HG02938 (cell line): ENCODE data around the gene SURF2.
"Not testable (repeated sequence)": the region's sequence is repeated elsewhere in the genome, so short reads cannot be mapped to it uniquely, and the experiment has no call there.

Experiments
- ATAC-seq: cut with Tn5 transposase; IDR thresholded peaks from one replicate; pipeline ENCODE4 v1.9.1; 2021; ENCODE audit warnings: mild to moderate bottlenecking, moderate library complexity; ENCODE audit not compliant: unreplicated experiment

SURF2 gene

GRCh38 chr9:133375724-133376654 is 19.6 kb downstream of the SURF2 start, which contains the start of the genes STKLD1 and SURF4:
Gene STKLD1 (plus strand): TSS chr9:133376366. CDS start chr9:133376474, 108 bp downstream.
Gene SURF4 (minus strand): TSS chr9:133376060. CDS start chr9:133375969, 91 bp downstream.
- peak; percentile 78 for ATAC-seq

GRCh38 chr9:133377280-133377679 is 20.9 kb downstream of the SURF2 start:
- not testable (repeated sequence) for ATAC-seq

GRCh38 chr9:133377721-133378216 is 21.4 kb downstream of the SURF2 start:
- no peak for ATAC-seq

GRCh38 chr9:133378408-133378962 is 22.1 kb downstream of the SURF2 start:
- no peak for ATAC-seq

- ATAC-seq: no peak
These were observed 23.1 kb downstream of the SURF2 start for GRCh38 chr9:133379153-133380086.

- no peak for ATAC-seq
These were observed 24.4 kb downstream of the SURF2 start for GRCh38 chr9:133380734-133381133.

DNA sequence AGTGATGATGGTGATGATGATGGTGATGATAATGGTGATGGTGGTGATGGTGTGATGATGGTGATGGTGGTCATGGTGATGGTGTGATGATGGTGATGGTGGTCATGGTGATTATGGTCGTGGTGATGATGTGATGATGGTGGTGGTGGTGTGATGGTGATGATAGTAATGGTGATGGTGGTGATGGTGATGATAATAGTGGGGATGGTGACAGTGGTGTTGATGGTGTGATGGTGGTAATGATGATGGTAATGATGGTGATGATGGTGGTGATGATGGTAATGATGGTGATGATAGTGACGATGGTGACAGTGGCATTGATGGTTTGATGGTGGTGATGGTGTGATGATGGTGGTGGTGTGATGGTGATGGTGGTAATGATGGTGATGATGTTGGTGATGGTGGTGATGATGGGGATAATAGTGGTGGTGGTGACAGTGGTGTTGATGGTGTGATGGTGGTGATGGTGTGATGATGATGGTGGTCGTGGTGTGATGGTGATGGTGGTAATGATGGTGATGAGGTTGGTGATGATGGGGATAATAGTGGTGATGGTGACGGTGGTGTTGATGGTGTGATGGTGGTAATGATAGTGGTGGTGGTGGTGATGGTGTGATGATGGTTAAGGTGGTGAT is 26.3 kb downstream of the SURF2 start:
- ATAC-seq: no peak

GRCh38 chr9:133383438-133383837 is 27.1 kb downstream of the SURF2 start:
- no peak for ATAC-seq

DNA sequence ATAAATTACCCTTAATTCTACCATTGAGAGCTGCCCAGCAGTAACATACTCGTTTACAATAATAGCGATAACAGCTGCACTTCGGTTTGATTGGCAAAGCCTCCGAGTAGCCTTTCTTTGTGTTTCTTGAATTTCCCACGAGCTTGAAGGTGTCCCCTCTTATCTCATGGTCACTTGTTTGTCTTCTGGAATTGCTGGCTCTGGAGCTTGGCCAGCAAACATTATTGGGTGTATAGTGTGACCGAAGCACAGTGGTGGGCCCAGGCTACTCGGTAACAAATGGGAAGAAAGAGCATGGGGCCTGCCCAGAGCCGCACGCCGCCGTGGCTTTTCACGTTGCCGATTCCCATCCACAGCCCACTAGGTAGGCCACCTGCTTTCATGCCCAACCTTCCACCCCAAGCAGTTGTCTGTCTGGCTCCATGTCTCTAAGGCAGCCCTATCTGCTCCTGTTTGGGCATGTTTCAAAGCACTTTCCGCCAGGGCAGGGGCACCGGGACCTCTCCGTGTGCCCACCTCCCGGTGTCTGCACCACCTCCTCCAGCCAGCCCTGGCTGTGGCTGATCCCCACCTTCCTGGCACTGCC is 28.5 kb downstream of the SURF2 start:
- no peak for ATAC-seq

DNA sequence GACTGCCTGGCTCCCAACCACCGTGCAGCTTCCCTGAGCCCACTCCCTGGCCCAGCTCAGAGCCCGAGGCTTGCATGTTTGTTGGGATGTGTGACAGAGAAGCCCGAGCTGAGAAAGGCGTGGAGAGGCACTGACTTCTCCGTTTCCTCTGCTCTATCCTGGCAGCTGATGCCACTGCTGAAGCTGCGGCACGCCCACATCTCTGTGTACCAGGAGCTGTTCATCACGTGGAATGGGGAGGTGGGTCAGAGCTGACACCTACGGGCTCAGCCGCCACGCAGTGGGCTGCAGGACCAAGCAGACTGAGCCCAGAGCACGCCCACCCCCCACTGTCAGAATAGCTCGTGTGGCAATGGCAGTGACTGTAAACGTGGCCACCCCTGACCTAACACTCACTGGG is 29.1 kb downstream of the SURF2 start:
- no peak for ATAC-seq

DNA sequence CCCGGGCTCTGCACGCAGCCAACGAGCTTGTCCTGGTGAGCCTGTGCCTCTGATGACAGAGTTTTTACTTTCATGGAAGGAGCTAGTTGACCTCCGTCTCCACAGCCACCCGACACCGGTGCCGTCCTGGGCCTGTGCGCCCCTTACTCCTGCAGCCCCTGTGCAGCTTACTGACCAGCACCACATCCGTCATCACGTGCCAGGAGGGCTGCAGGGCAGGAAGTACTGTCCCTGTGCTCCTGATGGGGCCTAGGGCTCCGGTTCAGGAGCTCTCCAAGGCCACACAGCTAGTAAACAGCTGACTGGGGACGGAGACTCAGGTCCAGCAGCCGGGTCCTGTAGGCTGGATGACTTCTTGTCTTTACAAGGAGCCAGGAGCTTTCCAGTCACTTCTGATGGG is 30.0 kb downstream of the SURF2 start:
- no peak for ATAC-seq

DNA sequence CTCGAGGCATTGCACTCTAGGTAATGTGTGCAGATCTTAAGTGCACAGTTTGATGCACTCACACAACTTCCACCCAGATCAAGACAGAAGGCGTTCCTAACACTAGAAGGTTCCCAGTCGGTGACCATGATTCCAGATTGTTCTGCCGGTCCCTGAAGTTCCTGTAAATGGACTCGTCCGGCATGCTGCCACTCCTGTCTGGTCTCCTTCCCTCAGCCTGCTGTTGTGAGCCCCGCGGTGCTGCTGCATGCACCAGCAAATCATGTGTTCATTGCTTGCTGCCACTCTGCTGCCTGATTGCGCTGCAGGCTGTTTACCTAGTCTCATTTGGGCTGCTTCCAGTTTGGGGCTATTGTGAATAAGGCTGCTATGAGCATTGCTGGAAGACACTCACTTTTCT is 31.3 kb downstream of the SURF2 start:
- no peak for ATAC-seq

DNA sequence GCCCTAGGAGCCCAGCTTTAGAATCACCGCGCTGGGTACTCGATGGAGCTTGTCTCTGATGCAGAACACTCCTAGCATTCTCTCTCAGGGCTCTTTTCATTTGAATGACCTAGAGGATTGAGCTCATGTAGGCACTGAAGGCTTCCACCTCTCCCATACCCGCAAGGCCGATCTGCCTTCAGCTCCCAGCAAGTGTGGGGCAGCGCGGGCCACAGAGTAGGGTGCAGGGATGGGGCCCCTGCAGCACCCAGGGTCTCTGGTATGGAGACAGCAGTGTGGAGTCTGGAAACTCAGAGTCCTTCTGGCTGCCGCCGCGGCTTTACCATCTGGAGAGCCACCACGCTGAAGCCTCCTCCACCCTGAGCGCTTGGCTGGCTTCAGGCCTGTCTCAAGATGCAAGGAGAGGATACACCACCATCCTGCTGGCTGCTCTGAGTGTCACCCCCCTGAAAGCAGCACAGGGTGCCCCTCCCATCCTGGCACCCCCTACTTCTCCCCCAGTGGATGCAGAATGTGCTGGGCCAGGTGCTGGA is 32.7 kb downstream of the SURF2 start:
- no peak for ATAC-seq

- ATAC-seq: no peak
These were observed 33.2 kb downstream of the SURF2 start for GRCh38 chr9:133389562-133389961.

GRCh38 chr9:133390713-133391112 is 34.4 kb downstream of the SURF2 start:
- no peak for ATAC-seq

DNA sequence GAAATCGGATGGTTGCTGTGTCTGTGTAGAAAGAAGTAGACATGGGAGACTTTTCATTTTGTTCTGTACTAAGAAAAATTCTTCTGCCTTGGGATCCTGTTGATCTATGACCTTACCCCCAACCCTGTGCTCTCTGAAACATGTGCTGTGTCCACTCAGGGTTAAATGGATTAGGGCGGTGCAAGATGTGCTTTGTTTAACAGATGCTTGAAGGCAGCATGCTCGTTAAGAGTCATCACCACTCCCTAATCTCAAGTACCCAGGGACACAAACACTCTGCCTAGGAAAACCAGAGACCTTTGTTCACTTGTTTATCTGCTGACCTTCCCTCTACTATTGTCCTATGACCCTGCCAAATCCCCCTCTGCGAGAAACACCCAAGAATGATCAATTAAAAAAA is 35.1 kb downstream of the SURF2 start:
- ATAC-seq: not testable (repeated sequence)

DNA sequence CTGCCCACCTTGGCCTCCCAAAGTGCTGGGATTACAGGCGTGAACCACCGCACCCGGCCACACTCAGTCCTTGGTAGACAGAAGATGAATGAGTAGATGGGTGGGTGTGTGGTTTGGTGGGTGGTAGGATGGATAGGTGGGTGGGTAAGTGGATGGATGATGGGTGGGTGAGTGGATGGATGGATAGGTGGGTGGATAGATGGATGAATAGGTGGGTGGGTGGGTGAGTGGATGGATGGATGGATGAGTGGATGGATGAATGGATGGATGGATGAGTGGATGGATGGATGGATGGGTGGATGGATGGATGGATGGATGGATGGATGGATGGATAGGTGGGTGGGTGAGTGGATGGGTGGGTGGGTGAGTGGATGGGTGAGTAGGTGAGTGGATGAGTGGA is 36.0 kb downstream of the SURF2 start:
- not testable (repeated sequence) for ATAC-seq

- ATAC-seq: no peak
These were observed 37.0 kb downstream of the SURF2 start for GRCh38 chr9:133393399-133393798.

GRCh38 chr9:133394687-133395271 is 38.4 kb downstream of the SURF2 start:
- no peak for ATAC-seq
